Activated CD8-positive, alpha-beta memory T cell treated with anti-CD3 and anti-CD28 coated beads, Interleukin-2, amount 10 ng/mL, durations not matched to agents 7 days and 5 days (primary cell): ENCODE results near the gene DBT. TPM values are rescaled to one million over a fixed set of nuclear protein-coding genes. Genes with fewer than 3 reads are reported as not detected.

ENCODE experiments used
- ATAC-seq: fragments of 150-1000 bp; cut with Tn5 transposase; one replicate; pipeline ENCODE4 v1.10.0; 2021; ENCODE audit warnings: moderate library complexity
- CTCF ChIA-PET: fragments of 350-600 bp; sonication (Branson Sonifier 250); formaldehyde crosslinking; loops from one replicate; lab custom pipeline; 2021; ENCODE audit warnings: antibody characterized with exemption; lab: Charles Lee
- DNase-seq: peaks from one replicate; pipeline ENCODE4 v3.0.0-alpha.2; 2020
- H3K27ac Mint-ChIP-seq: one replicate; pipeline ENCODE4 v1.8.0; 2021; ENCODE audit warnings: mild to moderate bottlenecking, mixed read lengths
- H3K27me3 Mint-ChIP-seq: one replicate; pipeline ENCODE4 v1.8.0; 2021; ENCODE audit warnings: mixed read lengths
- H3K36me3 Mint-ChIP-seq: one replicate; pipeline ENCODE4 v1.8.0; 2021; ENCODE audit warnings: mild to moderate bottlenecking, mixed read lengths
- H3K4me1 Mint-ChIP-seq: one replicate; pipeline ENCODE4 v1.8.0; 2021; ENCODE audit warnings: mixed read lengths
- H3K4me3 Mint-ChIP-seq: one replicate; pipeline ENCODE4 v1.8.0; 2021; ENCODE audit warnings: mild to moderate bottlenecking, moderate library complexity, mixed read lengths
- H3K9me3 Mint-ChIP-seq: one replicate; pipeline ENCODE4 v1.8.0; 2022; ENCODE audit warnings: low read depth, mixed read lengths
- microRNA-seq: library from miRNA; unstranded; fragments of <30 nt; microRNA quantifications from one replicate; pipeline ENCODE4 v1.2.0, GENCODE V29; 2022
- total RNA-seq, 2 experiments: library from RNA; stranded (reverse); gene quantifications; one replicate each; pipeline ENCODE4 v1.2.3, GENCODE V29; 2021

Gene DBT
- total RNA-seq, 2 experiments from 2014 or later = 11.2 to 13.2 TPM

- H3K27ac Mint-ChIP-seq = no peak overlapping the region
- H3K9me3 Mint-ChIP-seq = no peaks in the 10 kb centered on the region
- H3K4me3 Mint-ChIP-seq = no peak overlapping the region
- no peaks in the 10 kb centered on the region for H3K4me1 Mint-ChIP-seq
- no peaks in the 10 kb centered on the region for H3K36me3 Mint-ChIP-seq
- CTCF ChIA-PET = interaction anchor here (1.0 kb wide), 1 partner anchor 25 kb away, joined by 3 read pairs; no protein-coding TSS in a partner anchor
- ATAC-seq = no peak
- no peaks in the 10 kb centered on the region for H3K27me3 Mint-ChIP-seq
- DNase-seq = no peak
These were observed 84.9 kb downstream of the DBT start for GRCh38 chr1:100164702-100165101.

GRCh38 chr1:100164216-100164615 is 85.4 kb downstream of the DBT start:
- CTCF ChIA-PET = interaction anchor here (1.0 kb wide), 1 partner anchor 24 kb away, joined by 3 read pairs; no protein-coding TSS in a partner anchor
- ATAC-seq (no peak), DNase-seq (no peak)
- Mint-ChIP-seq H3K4me3 (no peak overlapping the region), H3K27ac (no peak overlapping the region), H3K9me3 (no peaks in the 10 kb centered on the region), H3K36me3 (no peaks in the 10 kb centered on the region), H3K4me1 (no peaks in the 10 kb centered on the region), H3K27me3 (no peaks in the 10 kb centered on the region)

GRCh38 chr1:100162881-100163280 is 86.8 kb downstream of the DBT start:
- H3K27ac Mint-ChIP-seq = no peak overlapping the region
- H3K27me3 Mint-ChIP-seq = no peaks in the 10 kb centered on the region
- CTCF ChIA-PET = no interaction called here
- ATAC-seq = no peak
- H3K4me1 Mint-ChIP-seq = no peaks in the 10 kb centered on the region
- DNase-seq = no peak
- no peak overlapping the region for H3K4me3 Mint-ChIP-seq
- H3K9me3 Mint-ChIP-seq = no peaks in the 10 kb centered on the region
- no peaks in the 10 kb centered on the region for H3K36me3 Mint-ChIP-seq

- DNase-seq = no peak
- H3K27me3 Mint-ChIP-seq = no peaks in the 10 kb centered on the region
- no peak for ATAC-seq
- no peak overlapping the region for H3K4me3 Mint-ChIP-seq
- no peaks in the 10 kb centered on the region for H3K9me3 Mint-ChIP-seq
- peaks cover 17% of the 10 kb centered on the region for H3K36me3 Mint-ChIP-seq
- H3K27ac Mint-ChIP-seq = no peak overlapping the region
- peaks cover 5% of the 10 kb centered on the region for H3K4me1 Mint-ChIP-seq
- CTCF ChIA-PET = interaction anchor here (1.2 kb wide), 1 partner anchor 116 kb away, joined by 3 read pairs; no protein-coding TSS in a partner anchor
These were observed 97.4 kb downstream of the DBT start for GRCh38 chr1:100152271-100152670.

- Mint-ChIP-seq H3K27ac (no peak overlapping the region), H3K4me1 (peaks cover 5% of the 10 kb centered on the region), H3K9me3 (no peaks in the 10 kb centered on the region), H3K36me3 (peaks cover 18% of the 10 kb centered on the region), H3K4me3 (no peak overlapping the region), H3K27me3 (no peaks in the 10 kb centered on the region)
- CTCF ChIA-PET = interaction anchor here (1.2 kb wide), 1 partner anchor 117 kb away, joined by 3 read pairs; no protein-coding TSS in a partner anchor
- no peak for DNase-seq
- no peak for ATAC-seq
These were observed 98.0 kb downstream of the DBT start for GRCh38 chr1:100151679-100152078.

GRCh38 chr1:100147875-100148274 is 101.8 kb downstream of the DBT start:
- no peaks in the 10 kb centered on the region for H3K27me3 Mint-ChIP-seq
- no peak overlapping the region for H3K4me3 Mint-ChIP-seq
- H3K27ac Mint-ChIP-seq = no peak overlapping the region
- ATAC-seq (no peak), DNase-seq (no peak)
- CTCF ChIA-PET = no interaction called here
- no peaks in the 10 kb centered on the region for H3K9me3 Mint-ChIP-seq
- peaks cover 5% of the 10 kb centered on the region for H3K4me1 Mint-ChIP-seq
- peaks cover 36% of the 10 kb centered on the region for H3K36me3 Mint-ChIP-seq

GRCh38 chr1:100146958-100147357 is 102.7 kb downstream of the DBT start:
- peaks cover 42% of the 10 kb centered on the region for H3K36me3 Mint-ChIP-seq
- H3K4me1 Mint-ChIP-seq = peaks cover under 1% of the 10 kb centered on the region
- DNase-seq = no peak

GRCh38 chr1:100145116-100145515 is 104.5 kb downstream of the DBT start:
- ATAC-seq (no peak), DNase-seq (no peak)
- Mint-ChIP-seq H3K27me3 (no peaks in the 10 kb centered on the region), H3K36me3 (peaks cover 45% of the 10 kb centered on the region), H3K9me3 (no peaks in the 10 kb centered on the region), H3K4me3 (no peak overlapping the region), H3K4me1 (no peaks in the 10 kb centered on the region), H3K27ac (no peak overlapping the region)
- CTCF ChIA-PET = no interaction called here

More at GRCh38 chr1:100146958-100147357, 102.7 kb downstream of the DBT start:
- Mint-ChIP-seq H3K27ac (no peak overlapping the region), H3K27me3 (no peaks in the 10 kb centered on the region), H3K4me3 (no peak overlapping the region), H3K9me3 (no peaks in the 10 kb centered on the region)
- ATAC-seq = no peak
- CTCF ChIA-PET = no interaction called here

GRCh38 chr1:100142343-100142742 is 107.3 kb downstream of the DBT start:
- H3K4me3 Mint-ChIP-seq = no peak overlapping the region
- no peaks in the 10 kb centered on the region for H3K4me1 Mint-ChIP-seq
- CTCF ChIA-PET = interaction anchor here (1.2 kb wide), 1 partner anchor 90 kb away, joined by 3 read pairs; no protein-coding TSS in a partner anchor
- DNase-seq (no peak), ATAC-seq (no peak)
- H3K27me3 Mint-ChIP-seq = no peaks in the 10 kb centered on the region
- no peak overlapping the region for H3K27ac Mint-ChIP-seq
- peaks cover 51% of the 10 kb centered on the region for H3K36me3 Mint-ChIP-seq
- no peaks in the 10 kb centered on the region for H3K9me3 Mint-ChIP-seq

- no peak for DNase-seq
- no peak overlapping the region for H3K4me3 Mint-ChIP-seq
- no peaks in the 10 kb centered on the region for H3K27me3 Mint-ChIP-seq
- no peak for ATAC-seq
- CTCF ChIA-PET = no interaction called here
- no peaks in the 10 kb centered on the region for H3K9me3 Mint-ChIP-seq
- H3K4me1 Mint-ChIP-seq = peaks cover 2% of the 10 kb centered on the region
- H3K36me3 Mint-ChIP-seq = peaks cover 54% of the 10 kb centered on the region
- no peak overlapping the region for H3K27ac Mint-ChIP-seq
These were observed 108.4 kb downstream of the DBT start for GRCh38 chr1:100141192-100141591.

GRCh38 chr1:100137602-100138001 is 112.0 kb downstream of the DBT start:
- DNase-seq = no peak
- Mint-ChIP-seq H3K36me3 (peaks cover 39% of the 10 kb centered on the region), H3K9me3 (no peaks in the 10 kb centered on the region), H3K27ac (no peak overlapping the region), H3K4me1 (peaks cover 16% of the 10 kb centered on the region), H3K4me3 (no peak overlapping the region), H3K27me3 (no peaks in the 10 kb centered on the region)
- no peak for ATAC-seq
- CTCF ChIA-PET = interaction anchor here (1.0 to 1.5 kb wide), 2 partner anchors 322 to 575 kb away, joined by 3 to 4 read pairs; no protein-coding TSS in a partner anchor

Small RNAs within 50 kb of the gene (microRNA-seq; reads per million reads assigned to microRNA genes)
- gene MIR553 = not detected

Other genes with a start within 250 kb of the DBT start
- gene SASS6, start 116.9 kb downstream of the DBT start, total RNA-seq = 10 to 100 TPM; 17.1 to 17.3 TPM
- 10 to 100 TPM; 18.1 to 22.3 TPM for gene TRMT13, start 116.7 kb downstream of the DBT start, total RNA-seq
- gene LRRC39, start 71.6 kb downstream of the DBT start, total RNA-seq = under 1 TPM; 0.68 to 0.82 TPM
- gene RTCA, start 16.4 kb upstream of the DBT start, total RNA-seq = 10 to 100 TPM; 67.4 to 67.9 TPM
- gene CDC14A, start 102.7 kb upstream of the DBT start, total RNA-seq = 10 to 100 TPM; 34.2 to 43.1 TPM